ENCODE data around the gene ZNF14.

Gene ZNF14

DNA sequence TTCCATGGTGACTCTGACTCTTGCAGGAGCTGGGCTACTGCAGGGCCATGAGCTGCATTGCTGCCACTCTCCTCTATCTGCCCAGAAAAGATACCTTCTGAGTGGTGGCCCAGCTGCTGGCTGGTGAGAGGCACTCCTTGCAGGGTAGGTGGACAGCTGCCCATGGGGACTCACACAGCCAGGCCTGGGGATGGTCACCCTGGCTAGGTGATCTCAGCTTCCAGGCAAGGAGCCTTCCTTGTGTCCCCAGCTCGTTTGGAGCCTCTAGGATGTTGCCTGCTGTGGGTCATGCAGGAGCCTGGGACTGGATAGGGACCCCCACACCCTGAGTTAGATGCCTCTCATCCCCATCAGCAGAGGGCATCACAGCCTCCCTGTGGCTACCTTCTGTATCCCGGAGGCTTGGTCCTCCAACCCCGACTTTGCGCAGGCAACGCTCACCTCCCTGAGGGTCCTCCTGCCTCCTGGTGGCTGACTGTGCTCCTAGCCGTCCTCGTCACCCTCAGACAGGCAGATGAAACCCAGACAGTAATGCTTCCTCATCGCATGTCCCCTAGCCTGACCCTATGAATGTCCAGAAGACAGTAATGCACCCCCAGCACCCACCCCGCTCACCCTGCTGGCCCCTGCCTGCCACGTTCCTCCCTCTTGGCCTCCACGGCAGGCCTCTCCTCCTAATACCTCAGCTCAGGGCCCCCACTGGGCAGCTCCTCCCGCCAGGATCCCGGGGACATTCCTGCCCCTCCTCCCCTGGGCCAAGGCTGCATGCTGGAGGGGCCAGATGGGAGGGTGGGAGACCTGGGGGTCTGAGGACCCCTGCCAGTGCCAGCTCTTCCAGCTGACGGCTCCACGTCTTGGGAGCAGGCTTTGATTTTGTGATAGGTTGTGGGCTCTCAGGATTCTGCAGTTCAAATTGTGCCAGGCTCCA, 13.6 kb upstream of the ZNF14 start:
- Histone ChIP-seq H3K36me3 (ENCODE audit: control insufficient read depth in 2 of 2, insufficient read depth in 1 of 2, low read length in 2 of 2) (no peaks in the 10 kb centered on the region), H3K4me1 (ENCODE audit: control insufficient read depth, insufficient read depth, low read length) (no peaks in the 10 kb centered on the region), H3K4me3 (ENCODE audit: low read depth, low read length) (no peak overlapping the region), H3K27ac (ENCODE audit: extremely low read depth, low read depth, low read length) (no peak overlapping the region), H3K9me3 (ENCODE audit: control insufficient read depth, insufficient read depth, low read depth, low read length) (no peaks in the 10 kb centered on the region)
- TF ChIP-seq ZNF311 (tag by site-specific recombination; IDR thresholded peaks at IDR 0.05; ENCODE audit: borderline replicate concordance) (no peak), ZNF549 (tag by site-specific recombination; IDR thresholded peaks at IDR 0.05) (no peak), KLF10 (tag by site-specific recombination; IDR thresholded peaks at IDR 0.05) (no peak), ZNF624 (tag by site-specific recombination; IDR thresholded peaks at IDR 0.05) (no peak), PRDM4 (tag by site-specific recombination; IDR thresholded peaks at IDR 0.05) (no peak), ZEB2 (tag by site-specific recombination; IDR thresholded peaks at IDR 0.05) (no peak), BCL11A (tag by site-specific recombination; IDR thresholded peaks at IDR 0.05; ENCODE audit: low read depth) (no peak), ZFP69B (tag by site-specific recombination; IDR thresholded peaks at IDR 0.05) (no peak), ZNF112 (tag by site-specific recombination; IDR thresholded peaks at IDR 0.05) (no peak)
- ChIA-PET POLR2A (no interaction called here), CTCF (no interaction called here)

DNA sequence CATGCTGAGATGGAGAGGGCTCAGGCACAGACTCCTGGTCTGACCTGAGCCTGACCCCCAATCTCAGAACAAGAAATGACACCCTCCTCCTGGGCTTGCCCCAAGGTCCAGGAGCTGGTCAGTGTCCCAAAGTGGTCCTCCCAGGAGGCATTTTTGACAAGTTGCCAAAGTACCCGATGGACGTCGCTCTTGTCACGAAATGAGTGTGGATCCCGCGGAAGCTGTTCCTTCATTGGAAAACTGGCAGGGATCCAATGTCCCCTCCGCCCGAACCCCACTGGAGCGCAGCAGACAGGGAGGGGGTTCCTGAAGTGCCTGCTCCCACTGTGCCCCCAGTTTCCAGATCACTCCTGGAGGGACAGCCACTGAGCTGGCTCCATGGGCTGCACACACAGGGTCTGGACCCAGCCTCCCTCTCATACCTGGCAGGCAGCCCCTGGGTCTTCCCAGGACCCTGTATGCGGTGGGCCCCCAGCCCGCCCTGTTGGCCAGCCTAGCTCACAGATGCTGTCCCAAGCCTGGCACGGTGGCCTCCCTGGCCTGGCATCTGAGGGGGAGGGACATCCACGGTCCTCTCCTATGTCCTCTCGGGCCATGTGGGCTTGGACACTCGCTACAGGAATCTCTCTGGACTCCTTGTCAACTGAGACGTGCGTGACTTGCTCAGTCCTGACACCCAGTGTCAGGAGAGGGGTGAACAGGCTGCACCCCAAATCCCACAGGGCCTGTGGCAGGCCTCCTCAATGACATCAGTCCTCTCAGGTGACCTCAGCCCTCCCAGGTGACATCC, 12.8 kb upstream of the ZNF14 start:
- no peak for TF ChIP-seq GFI1B (tag by site-specific recombination; IDR thresholded peaks at IDR 0.05)
- TF ChIP-seq ZNF488 (tag by site-specific recombination; IDR thresholded peaks at IDR 0.05): no peak
- no peak for TF ChIP-seq ZBTB26 (tag by site-specific recombination; optimal IDR thresholded peaks at IDR 0.05)
- TF ChIP-seq KLF17 (tag by site-specific recombination; IDR thresholded peaks at IDR 0.05): no peak
- no peak for TF ChIP-seq HOXA7 (CRISPR knock-in tag; IDR thresholded peaks at IDR 0.05; ENCODE audit: borderline replicate concordance)
- H3K36me3 ChIP-seq (ENCODE audit: control insufficient read depth in 2 of 2, insufficient read depth in 1 of 2, low read length in 2 of 2): no peaks in the 10 kb centered on the region
- no peaks in the 10 kb centered on the region for H3K4me1 ChIP-seq (ENCODE audit: control insufficient read depth, insufficient read depth, low read length)
- CTCF ChIA-PET: no interaction called here
- H3K9me3 ChIP-seq (ENCODE audit: control insufficient read depth, insufficient read depth, low read depth, low read length): no peaks in the 10 kb centered on the region
- no peak overlapping the region for H3K4me3 ChIP-seq (ENCODE audit: low read depth, low read length)
- POLR2A ChIA-PET: no interaction called here
- H3K27ac ChIP-seq (ENCODE audit: extremely low read depth, low read depth, low read length): no peak overlapping the region

- Histone ChIP-seq H3K9me3 (ENCODE audit: control insufficient read depth, insufficient read depth, low read depth, low read length) (no peaks in the 10 kb centered on the region), H3K36me3 (ENCODE audit: control insufficient read depth in 2 of 2, insufficient read depth in 1 of 2, low read length in 2 of 2) (no peaks in the 10 kb centered on the region), H3K4me3 (ENCODE audit: low read depth, low read length) (no peak overlapping the region), H3K4me1 (ENCODE audit: control insufficient read depth, insufficient read depth, low read length) (no peaks in the 10 kb centered on the region), H3K27ac (ENCODE audit: extremely low read depth, low read depth, low read length) (no peak overlapping the region)
- TF ChIP-seq ZNF174 (tag by site-specific recombination; IDR thresholded peaks at IDR 0.05) (no peak), ZSCAN30 (tag by site-specific recombination; IDR thresholded peaks at IDR 0.05) (no peak), ZNF404 (tag by site-specific recombination; IDR thresholded peaks at IDR 0.05) (no peak), ZNF146 (tag by site-specific recombination; IDR thresholded peaks at IDR 0.05) (no peak), KLF1 (tag by site-specific recombination; IDR thresholded peaks at IDR 0.05) (no peak), ZNF610 (tag by site-specific recombination; IDR thresholded peaks at IDR 0.05; ENCODE audit: borderline replicate concordance) (no peak)
- TF ChIP-seq, protein P1, sequence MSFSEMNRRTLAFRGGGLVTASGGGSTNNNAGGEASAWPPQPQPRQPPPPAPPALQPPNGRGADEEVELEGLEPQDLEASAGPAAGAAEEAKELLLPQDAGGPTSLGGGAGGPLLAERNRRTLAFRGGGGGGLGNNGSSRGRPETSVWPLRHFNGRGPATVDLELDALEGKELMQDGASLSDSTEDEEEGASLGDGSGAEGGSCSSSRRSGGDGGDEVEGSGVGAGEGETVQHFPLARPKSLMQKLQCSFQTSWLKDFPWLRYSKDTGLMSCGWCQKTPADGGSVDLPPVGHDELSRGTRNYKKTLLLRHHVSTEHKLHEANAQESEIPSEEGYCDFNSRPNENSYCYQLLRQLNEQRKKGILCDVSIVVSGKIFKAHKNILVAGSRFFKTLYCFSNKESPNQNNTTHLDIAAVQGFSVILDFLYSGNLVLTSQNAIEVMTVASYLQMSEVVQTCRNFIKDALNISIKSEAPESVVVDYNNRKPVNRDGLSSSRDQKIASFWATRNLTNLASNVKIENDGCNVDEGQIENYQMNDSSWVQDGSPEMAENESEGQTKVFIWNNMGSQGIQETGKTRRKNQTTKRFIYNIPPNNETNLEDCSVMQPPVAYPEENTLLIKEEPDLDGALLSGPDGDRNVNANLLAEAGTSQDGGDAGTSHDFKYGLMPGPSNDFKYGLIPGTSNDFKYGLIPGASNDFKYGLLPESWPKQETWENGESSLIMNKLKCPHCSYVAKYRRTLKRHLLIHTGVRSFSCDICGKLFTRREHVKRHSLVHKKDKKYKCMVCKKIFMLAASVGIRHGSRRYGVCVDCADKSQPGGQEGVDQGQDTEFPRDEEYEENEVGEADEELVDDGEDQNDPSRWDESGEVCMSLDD (tag by site-specific recombination; IDR thresholded peaks at IDR 0.05): no peak
- POLR2A ChIA-PET: no interaction called here
- CTCF ChIA-PET: no interaction called here
Observed at GRCh38 chr19:19744641-19745040, 11.7 kb upstream of the ZNF14 start.

Data from HEK293 (cell line).